Activated B cell treated with CpG ODN at 0.5 μM for 24 hours (primary cell): ENCODE data around the gene KCTD3. TPM values are rescaled to one million over a fixed set of nuclear protein-coding genes. Genes with fewer than 3 reads are reported as not detected.

Experiments used
- ATAC-seq: fragments of 200-7000 bp; cut with Tn5 transposase; one replicate; pipeline ENCODE4 v1.10.0; 2021; ENCODE audit warnings: low read depth, mild to moderate bottlenecking, moderate library complexity
- CTCF ChIA-PET: fragments of 350-600 bp; sonication (Branson Sonifier 250); formaldehyde crosslinking; loops from one replicate; lab custom pipeline; 2021; ENCODE audit warnings: antibody characterized with exemption; lab: Charles Lee
- POLR2A ChIA-PET: fragments of 350-600 bp; sonication (Branson Sonifier 250); formaldehyde crosslinking; loops from one replicate; lab custom pipeline; 2021; ENCODE audit warnings: antibody characterized with exemption; lab: Charles Lee
- DNase-seq: peaks from one replicate; pipeline ENCODE4 v3.0.0; 2022
- H3K27ac Mint-ChIP-seq: one replicate; pipeline ENCODE4 v1.8.0; 2020; ENCODE audit warnings: mixed read lengths
- H3K27me3 Mint-ChIP-seq: one replicate; pipeline ENCODE4 v1.8.0; 2021; ENCODE audit warnings: mixed read lengths
- H3K36me3 Mint-ChIP-seq: one replicate; pipeline ENCODE4 v1.8.0; 2021; ENCODE audit warnings: low read depth, mixed read lengths
- H3K4me1 Mint-ChIP-seq: one replicate; pipeline ENCODE4 v1.8.0; 2021; ENCODE audit warnings: mixed read lengths
- H3K4me3 Mint-ChIP-seq: one replicate; pipeline ENCODE4 v1.8.0; 2020; ENCODE audit warnings: mild to moderate bottlenecking, mixed read lengths
- H3K9me3 Mint-ChIP-seq: one replicate; pipeline ENCODE4 v1.8.0; 2020; ENCODE audit warnings: mixed read lengths
- intact Hi-C: fragments of 100-400 bp; cut with micrococcal nuclease; formaldehyde crosslinking; loops from one replicate; pipeline ENCODE4 v1.15.1; 2024
- total RNA-seq: library from RNA; stranded (reverse); gene quantifications from 2 replicates; pipeline ENCODE4 v1.2.3, GENCODE V29; 2022
- TF ChIP-seq, protein P1 (sequence below): fragments of 200-600 bp; IDR thresholded peaks from one replicate; pipeline ENCODE4 v1.8.0; 2022; ENCODE audit warnings: antibody characterized with exemption, mild to moderate bottlenecking

Gene KCTD3
- total RNA-seq, 1 donor from 2014 or later = 5.8 TPM

DNA sequence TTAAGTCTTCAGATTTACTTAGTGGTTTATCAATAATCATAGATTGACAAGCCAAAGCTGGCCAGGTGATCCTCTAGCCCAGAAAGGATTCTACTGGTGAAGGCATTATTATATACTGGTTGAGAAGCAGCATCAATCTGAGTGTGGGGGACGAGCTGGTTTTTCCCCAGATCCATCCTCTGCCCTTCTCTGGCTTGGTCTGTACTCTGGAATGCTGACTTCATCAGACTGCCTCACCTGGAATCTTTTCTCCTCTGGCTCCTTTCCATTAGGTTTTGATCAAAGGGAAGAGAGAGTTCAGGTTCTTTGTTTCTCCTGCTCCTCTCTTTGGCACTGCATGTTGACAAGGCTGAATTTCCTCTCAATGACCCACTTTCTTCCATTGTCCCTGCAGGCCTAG, 93.9 kb downstream of the KCTD3 start:
- ChIA-PET POLR2A (no interaction called here), CTCF (no interaction called here)
- intact Hi-C loops = no loop called here
- ATAC-seq (no peak), DNase-seq (no peak)
- no peaks in the 10 kb centered on the region for H3K36me3 Mint-ChIP-seq
- no peak overlapping the region for H3K4me3 Mint-ChIP-seq
- H3K27ac Mint-ChIP-seq = no peak overlapping the region
- no peaks in the 10 kb centered on the region for H3K27me3 Mint-ChIP-seq
- H3K9me3 Mint-ChIP-seq = no peaks in the 10 kb centered on the region
- TF ChIP-seq, protein P1, sequence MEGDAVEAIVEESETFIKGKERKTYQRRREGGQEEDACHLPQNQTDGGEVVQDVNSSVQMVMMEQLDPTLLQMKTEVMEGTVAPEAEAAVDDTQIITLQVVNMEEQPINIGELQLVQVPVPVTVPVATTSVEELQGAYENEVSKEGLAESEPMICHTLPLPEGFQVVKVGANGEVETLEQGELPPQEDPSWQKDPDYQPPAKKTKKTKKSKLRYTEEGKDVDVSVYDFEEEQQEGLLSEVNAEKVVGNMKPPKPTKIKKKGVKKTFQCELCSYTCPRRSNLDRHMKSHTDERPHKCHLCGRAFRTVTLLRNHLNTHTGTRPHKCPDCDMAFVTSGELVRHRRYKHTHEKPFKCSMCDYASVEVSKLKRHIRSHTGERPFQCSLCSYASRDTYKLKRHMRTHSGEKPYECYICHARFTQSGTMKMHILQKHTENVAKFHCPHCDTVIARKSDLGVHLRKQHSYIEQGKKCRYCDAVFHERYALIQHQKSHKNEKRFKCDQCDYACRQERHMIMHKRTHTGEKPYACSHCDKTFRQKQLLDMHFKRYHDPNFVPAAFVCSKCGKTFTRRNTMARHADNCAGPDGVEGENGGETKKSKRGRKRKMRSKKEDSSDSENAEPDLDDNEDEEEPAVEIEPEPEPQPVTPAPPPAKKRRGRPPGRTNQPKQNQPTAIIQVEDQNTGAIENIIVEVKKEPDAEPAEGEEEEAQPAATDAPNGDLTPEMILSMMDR = no peak
- H3K4me1 Mint-ChIP-seq = no peaks in the 10 kb centered on the region

DNA sequence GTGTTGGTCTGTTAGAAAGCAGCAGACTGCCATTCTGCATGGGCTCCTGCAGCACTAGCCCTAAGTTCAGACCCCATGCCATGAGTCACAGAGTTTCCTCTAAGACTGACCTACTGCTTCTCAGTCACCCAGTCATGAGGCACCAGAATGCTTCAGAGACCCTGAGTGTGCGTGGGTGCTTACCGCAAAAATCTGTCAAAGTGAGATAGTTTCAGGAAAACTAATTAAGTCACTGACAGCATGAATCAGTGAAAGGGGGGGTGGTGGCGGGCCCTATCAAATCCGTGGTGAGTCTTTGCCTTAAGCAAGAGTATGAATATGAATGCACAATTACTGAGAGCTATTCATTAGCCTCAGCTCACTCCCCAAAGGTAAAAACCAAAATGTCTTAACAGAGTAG, 98.1 kb downstream of the KCTD3 start:
- Mint-ChIP-seq H3K27me3 (no peaks in the 10 kb centered on the region), H3K9me3 (no peaks in the 10 kb centered on the region), H3K27ac (no peak overlapping the region), H3K4me1 (no peaks in the 10 kb centered on the region), H3K4me3 (no peak overlapping the region), H3K36me3 (no peaks in the 10 kb centered on the region)
- ATAC-seq (no peak), DNase-seq (no peak)
- intact Hi-C loops = no loop called here
- ChIA-PET POLR2A (no interaction called here), CTCF (no interaction called here)
- TF ChIP-seq, protein P1 = no peak

DNA sequence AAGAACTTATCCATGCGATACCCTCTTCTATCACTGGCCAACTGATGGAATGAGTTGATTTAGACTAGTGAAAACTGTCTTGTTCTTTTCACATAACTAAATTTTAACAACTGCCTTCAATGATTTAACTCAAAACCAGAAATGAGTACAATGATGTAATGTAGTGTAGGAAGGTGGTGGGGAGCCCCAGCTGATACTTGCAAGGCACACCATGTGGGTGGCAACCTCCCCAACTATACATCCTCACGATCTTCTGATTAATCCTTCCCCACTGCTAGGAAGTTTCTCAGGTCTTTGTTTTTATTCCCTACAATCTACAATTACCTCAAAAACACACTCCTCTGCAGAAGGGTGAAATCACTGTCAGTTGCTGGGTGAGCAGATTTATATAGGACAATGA, 100.7 kb downstream of the KCTD3 start:
- CTCF ChIA-PET = no interaction called here
- no peak overlapping the region for H3K27ac Mint-ChIP-seq
- ATAC-seq (no peak), DNase-seq (no peak)
- POLR2A ChIA-PET = no interaction called here
- H3K36me3 Mint-ChIP-seq = no peaks in the 10 kb centered on the region
- TF ChIP-seq, protein P1 = no peak
- no peaks in the 10 kb centered on the region for H3K4me1 Mint-ChIP-seq
- intact Hi-C loops = no loop called here
- no peaks in the 10 kb centered on the region for H3K27me3 Mint-ChIP-seq
- no peak overlapping the region for H3K4me3 Mint-ChIP-seq
- no peaks in the 10 kb centered on the region for H3K9me3 Mint-ChIP-seq

DNA sequence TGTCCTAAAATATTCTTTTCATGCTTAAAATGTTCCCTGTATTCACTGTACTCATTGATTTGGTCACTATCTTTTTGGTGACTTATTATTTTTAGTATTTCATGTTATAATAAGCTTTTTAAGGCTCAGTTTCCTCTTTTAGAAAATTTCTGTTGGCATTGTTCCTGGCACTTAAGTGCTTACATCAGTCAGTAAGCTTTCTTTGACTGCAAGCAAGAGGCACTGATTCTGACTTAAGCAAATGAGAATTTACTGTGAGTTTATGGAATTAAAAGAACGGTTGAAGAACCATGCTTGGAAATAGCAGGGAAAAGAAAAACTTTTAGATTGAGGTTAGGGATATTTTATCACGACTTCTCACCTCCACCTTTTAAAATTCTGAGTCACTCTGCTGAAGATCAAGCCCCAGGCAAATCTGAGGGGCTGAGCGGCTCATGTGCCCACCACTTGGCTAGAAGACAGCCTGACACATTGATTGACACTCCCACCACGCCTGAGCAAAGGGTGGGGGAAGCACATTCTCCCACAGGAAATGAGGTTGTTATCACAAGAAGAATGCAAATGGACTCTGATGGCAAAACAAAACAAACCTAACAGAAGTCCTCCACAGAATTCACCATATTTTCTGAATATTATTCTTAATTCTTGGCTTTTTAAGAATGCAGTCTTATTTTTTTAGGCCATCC, 102.8 kb downstream of the KCTD3 start:
- no peaks in the 10 kb centered on the region for H3K36me3 Mint-ChIP-seq
- DNase-seq (no peak), ATAC-seq (no peak)

More for the DNA sequence above, 102.8 kb downstream of the KCTD3 start:
- Mint-ChIP-seq H3K27me3 (no peaks in the 10 kb centered on the region), H3K27ac (no peak overlapping the region), H3K4me3 (no peak overlapping the region), H3K4me1 (no peaks in the 10 kb centered on the region), H3K9me3 (no peaks in the 10 kb centered on the region)
- POLR2A ChIA-PET = no interaction called here
- intact Hi-C loops = no loop called here
- TF ChIP-seq, protein P1 = no peak
- CTCF ChIA-PET = no interaction called here
